WTC11 (cell line): Measurements from ENCODE around the gene CAPRIN2. TPM values are rescaled to one million over a fixed set of nuclear protein-coding genes. Genes with fewer than 3 reads are reported as not detected.
A peak's percentile ranks its signal among the peaks of the same experiment; 100 is the strongest.

Experiments
- ATAC-seq: fragments of 200-7000 bp; cut with Tn5 transposase; 2 replicates; pipeline ENCODE4 v1.10.0; 2021; ENCODE audit warnings: mild to moderate bottlenecking, moderate library complexity
- CTCF ChIA-PET: fragments of 300-600 bp; sonication (Branson Sonifier 250); formaldehyde crosslinking; loops from one replicate; lab custom pipeline; 2021; ENCODE audit warnings: antibody characterized with exemption; lab: Charles Lee
- POLR2A ChIA-PET: fragments of 350-600 bp; sonication (Branson Sonifier 250); formaldehyde crosslinking; loops from one replicate; lab custom pipeline; 2021; ENCODE audit warnings: antibody characterized with exemption; lab: Charles Lee
- DNase-seq: peaks from one replicate; pipeline ENCODE4 v3.0.0; 2021; ENCODE audit warnings: low spot score
- H3K27ac Mint-ChIP-seq: 2 replicates; pipeline ENCODE4 v1.8.0; 2021; ENCODE audit warnings: mixed read lengths
- H3K27me3 Mint-ChIP-seq: 2 replicates; pipeline ENCODE4 v1.8.0; 2021; ENCODE audit warnings: low read depth, mild to moderate bottlenecking, moderate library complexity, mixed read lengths
- H3K36me3 Mint-ChIP-seq: 2 replicates; pipeline ENCODE4 v1.8.0; 2021; ENCODE audit warnings: mixed read lengths
- H3K4me1 Mint-ChIP-seq: 2 replicates; pipeline ENCODE4 v1.8.0; 2022; ENCODE audit warnings: mixed read lengths
- H3K4me3 Mint-ChIP-seq: 2 replicates; pipeline ENCODE4 v1.8.0; 2021; ENCODE audit warnings: mild to moderate bottlenecking, moderate library complexity, mixed read lengths
- H3K9me3 Mint-ChIP-seq: 2 replicates; pipeline ENCODE4 v1.8.0; 2021; ENCODE audit warnings: mixed read lengths
- ATF1 ChIP-seq: sonication (generic); formaldehyde crosslinking; IDR thresholded peaks from 2 replicates; pipeline ENCODE4 v1.8.1; 2023; ENCODE audit warnings: mild to moderate bottlenecking, moderate library complexity, missing genetic modification reagents
- ATF6 ChIP-seq: sonication (generic); formaldehyde crosslinking; IDR thresholded peaks from 2 replicates; pipeline ENCODE4 v1.8.1; 2023; ENCODE audit warnings: mild to moderate bottlenecking, missing genetic modification reagents
- ELF4 ChIP-seq: sonication (generic); formaldehyde crosslinking; IDR thresholded peaks from 2 replicates; pipeline ENCODE4 v1.8.1; 2022; ENCODE audit warnings: low read depth, mild to moderate bottlenecking, moderate library complexity, missing genetic modification reagents
- FOXK1 ChIP-seq: sonication (generic); formaldehyde crosslinking; IDR thresholded peaks from 2 replicates; pipeline ENCODE4 v1.8.0; 2022; ENCODE audit warnings: mild to moderate bottlenecking, moderate library complexity, missing genetic modification reagents
- GABPB1 ChIP-seq: sonication (generic); formaldehyde crosslinking; IDR thresholded peaks from 2 replicates; pipeline ENCODE4 v1.8.1; 2023; ENCODE audit warnings: mild to moderate bottlenecking, missing genetic modification reagents
- IRF2 ChIP-seq: sonication (generic); formaldehyde crosslinking; IDR thresholded peaks from 2 replicates; pipeline ENCODE4 v1.8.0; 2022; ENCODE audit warnings: low read depth, missing genetic modification reagents, borderline replicate concordance
- MAX ChIP-seq: sonication (generic); formaldehyde crosslinking; IDR thresholded peaks from 2 replicates; pipeline ENCODE4 v1.8.0; 2022; ENCODE audit warnings: mild to moderate bottlenecking, missing genetic modification reagents
- NFATC4 ChIP-seq: fragments of 250-450 bp; sonication (Bioruptor Pico); IDR thresholded peaks from 2 replicates; pipeline ENCODE4 v1.9.0; 2021; ENCODE audit warnings: mild to moderate bottlenecking
- NFE2L1 ChIP-seq: sonication (generic); formaldehyde crosslinking; IDR thresholded peaks from 2 replicates; pipeline ENCODE4 v1.8.1; 2023; ENCODE audit warnings: missing genetic modification reagents
- NR3C1 ChIP-seq: sonication (generic); formaldehyde crosslinking; conservative IDR thresholded peaks from 2 replicates; pipeline ENCODE4 v1.8.1; 2023; ENCODE audit warnings: low read depth, mild to moderate bottlenecking, missing genetic modification reagents
- RELA ChIP-seq: sonication (generic); formaldehyde crosslinking; IDR thresholded peaks from 2 replicates; pipeline ENCODE4 v1.8.1; 2022; ENCODE audit warnings: missing genetic modification reagents, mild to moderate bottlenecking, borderline replicate concordance
- ZNF138 ChIP-seq: sonication (generic); formaldehyde crosslinking; conservative IDR thresholded peaks from 2 replicates; pipeline ENCODE4 v1.8.1; 2022; ENCODE audit warnings: mild to moderate bottlenecking, moderate library complexity, missing genetic modification reagents
- ZNF232 ChIP-seq: sonication (generic); formaldehyde crosslinking; IDR thresholded peaks from 2 replicates; pipeline ENCODE4 v1.8.0; 2022; ENCODE audit warnings: mild to moderate bottlenecking, missing genetic modification reagents
- total RNA-seq: library from RNA; stranded (reverse); gene quantifications from 3 replicates; pipeline ENCODE4 v1.2.3, GENCODE V29; 2021
- TF ChIP-seq, protein P1 (sequence below): sonication (generic); formaldehyde crosslinking; IDR thresholded peaks from 2 replicates; pipeline ENCODE4 v1.8.0; 2023; ENCODE audit warnings: missing genetic modification reagents
- TF ChIP-seq, protein P2 (sequence below): sonication (generic); formaldehyde crosslinking; IDR thresholded peaks from 2 replicates; pipeline ENCODE4 v1.8.1; 2023; ENCODE audit warnings: mild to moderate bottlenecking, missing genetic modification reagents, borderline replicate concordance
- TF ChIP-seq, protein P3 (sequence below): fragments of 250-450 bp; sonication (Bioruptor Pico); conservative IDR thresholded peaks from 2 replicates; pipeline ENCODE4 v1.9.0; 2021; ENCODE audit warnings: mild to moderate bottlenecking
- TF ChIP-seq, protein P4 (sequence below): sonication (generic); formaldehyde crosslinking; IDR thresholded peaks from 2 replicates; pipeline ENCODE4 v1.8.1; 2023; ENCODE audit warnings: mild to moderate bottlenecking, moderate library complexity, missing genetic modification reagents
- TF ChIP-seq, protein P5 (sequence below): sonication (generic); formaldehyde crosslinking; conservative IDR thresholded peaks from 2 replicates; pipeline ENCODE4 v1.8.1; 2022; ENCODE audit warnings: mild to moderate bottlenecking, missing genetic modification reagents

Gene CAPRIN2
- total RNA-seq, 1 experiment from 2014 or later = 62.7 TPM

- H3K27ac Mint-ChIP-seq = 0 out of 2 replicates have a peak overlapping the region, but pooled peaks have one; percentile 13
- H3K4me3 Mint-ChIP-seq = no peak overlapping the region
- H3K27me3 Mint-ChIP-seq = no peaks in the 10 kb centered on the region; the same call in 1 of the 2 replicates
- TF ChIP-seq GABPB1 (CRISPR knock-in tag) (no peak), FOXK1 (no peak), NFATC4 (CRISPR knock-in tag) (no peak), IRF2 (CRISPR knock-in tag) (no peak), ATF6 (CRISPR knock-in tag) (no peak), NR3C1 (CRISPR knock-in tag) (no peak), ATF1 (CRISPR knock-in tag) (no peak), ZNF232 (no peak), RELA (CRISPR knock-in tag) (no peak), ZNF138 (CRISPR knock-in tag) (no peak), MAX (CRISPR knock-in tag) (no peak), NFE2L1 (CRISPR knock-in tag) (no peak), ELF4 (CRISPR knock-in tag) (no peak)
- TF ChIP-seq, protein P1, sequence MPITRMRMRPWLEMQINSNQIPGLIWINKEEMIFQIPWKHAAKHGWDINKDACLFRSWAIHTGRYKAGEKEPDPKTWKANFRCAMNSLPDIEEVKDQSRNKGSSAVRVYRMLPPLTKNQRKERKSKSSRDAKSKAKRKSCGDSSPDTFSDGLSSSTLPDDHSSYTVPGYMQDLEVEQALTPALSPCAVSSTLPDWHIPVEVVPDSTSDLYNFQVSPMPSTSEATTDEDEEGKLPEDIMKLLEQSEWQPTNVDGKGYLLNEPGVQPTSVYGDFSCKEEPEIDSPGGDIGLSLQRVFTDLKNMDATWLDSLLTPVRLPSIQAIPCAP (CRISPR knock-in tag) = no peak
- TF ChIP-seq, protein P2, sequence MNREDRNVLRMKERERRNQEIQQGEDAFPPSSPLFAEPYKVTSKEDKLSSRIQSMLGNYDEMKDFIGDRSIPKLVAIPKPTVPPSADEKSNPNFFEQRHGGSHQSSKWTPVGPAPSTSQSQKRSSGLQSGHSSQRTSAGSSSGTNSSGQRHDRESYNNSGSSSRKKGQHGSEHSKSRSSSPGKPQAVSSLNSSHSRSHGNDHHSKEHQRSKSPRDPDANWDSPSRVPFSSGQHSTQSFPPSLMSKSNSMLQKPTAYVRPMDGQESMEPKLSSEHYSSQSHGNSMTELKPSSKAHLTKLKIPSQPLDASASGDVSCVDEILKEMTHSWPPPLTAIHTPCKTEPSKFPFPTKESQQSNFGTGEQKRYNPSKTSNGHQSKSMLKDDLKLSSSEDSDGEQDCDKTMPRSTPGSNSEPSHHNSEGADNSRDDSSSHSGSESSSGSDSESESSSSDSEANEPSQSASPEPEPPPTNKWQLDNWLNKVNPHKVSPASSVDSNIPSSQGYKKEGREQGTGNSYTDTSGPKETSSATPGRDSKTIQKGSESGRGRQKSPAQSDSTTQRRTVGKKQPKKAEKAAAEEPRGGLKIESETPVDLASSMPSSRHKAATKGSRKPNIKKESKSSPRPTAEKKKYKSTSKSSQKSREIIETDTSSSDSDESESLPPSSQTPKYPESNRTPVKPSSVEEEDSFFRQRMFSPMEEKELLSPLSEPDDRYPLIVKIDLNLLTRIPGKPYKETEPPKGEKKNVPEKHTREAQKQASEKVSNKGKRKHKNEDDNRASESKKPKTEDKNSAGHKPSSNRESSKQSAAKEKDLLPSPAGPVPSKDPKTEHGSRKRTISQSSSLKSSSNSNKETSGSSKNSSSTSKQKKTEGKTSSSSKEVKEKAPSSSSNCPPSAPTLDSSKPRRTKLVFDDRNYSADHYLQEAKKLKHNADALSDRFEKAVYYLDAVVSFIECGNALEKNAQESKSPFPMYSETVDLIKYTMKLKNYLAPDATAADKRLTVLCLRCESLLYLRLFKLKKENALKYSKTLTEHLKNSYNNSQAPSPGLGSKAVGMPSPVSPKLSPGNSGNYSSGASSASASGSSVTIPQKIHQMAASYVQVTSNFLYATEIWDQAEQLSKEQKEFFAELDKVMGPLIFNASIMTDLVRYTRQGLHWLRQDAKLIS = no peak
- TF ChIP-seq, protein P3, sequence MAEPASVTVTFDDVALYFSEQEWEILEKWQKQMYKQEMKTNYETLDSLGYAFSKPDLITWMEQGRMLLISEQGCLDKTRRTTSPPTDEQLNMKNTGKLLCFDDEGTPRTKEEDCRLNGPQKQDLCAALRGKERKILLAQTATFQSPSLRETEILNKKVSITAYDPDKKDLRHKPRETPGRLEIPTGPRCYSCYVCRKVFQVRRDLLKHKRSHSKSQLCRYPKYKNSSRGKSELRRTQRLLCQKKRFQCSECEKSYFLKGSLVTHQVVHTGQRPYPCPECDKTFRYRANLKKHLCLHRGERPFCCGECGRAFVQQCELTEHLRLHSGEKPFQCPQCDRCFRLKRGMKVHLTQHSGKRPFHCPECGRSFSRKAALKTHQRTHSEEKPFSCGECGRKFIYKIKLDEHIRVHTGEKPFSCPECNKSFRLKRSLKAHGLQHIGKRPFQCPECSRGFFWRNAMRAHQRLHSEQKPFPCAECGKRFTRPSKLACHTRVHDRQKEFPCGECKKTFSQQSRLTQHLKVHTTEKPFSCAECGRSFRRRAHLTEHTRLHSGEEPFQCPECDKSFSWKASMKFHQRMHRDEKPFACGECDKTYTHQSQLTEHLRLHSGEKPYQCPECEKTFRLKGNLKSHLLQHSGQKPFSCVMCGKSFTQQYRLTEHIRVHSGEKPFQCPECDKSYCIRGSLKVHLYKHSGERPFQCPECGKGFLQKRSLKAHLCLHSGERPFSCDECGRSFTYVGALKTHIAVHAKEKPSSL (CRISPR knock-in tag) = no peak
- TF ChIP-seq, protein P4, sequence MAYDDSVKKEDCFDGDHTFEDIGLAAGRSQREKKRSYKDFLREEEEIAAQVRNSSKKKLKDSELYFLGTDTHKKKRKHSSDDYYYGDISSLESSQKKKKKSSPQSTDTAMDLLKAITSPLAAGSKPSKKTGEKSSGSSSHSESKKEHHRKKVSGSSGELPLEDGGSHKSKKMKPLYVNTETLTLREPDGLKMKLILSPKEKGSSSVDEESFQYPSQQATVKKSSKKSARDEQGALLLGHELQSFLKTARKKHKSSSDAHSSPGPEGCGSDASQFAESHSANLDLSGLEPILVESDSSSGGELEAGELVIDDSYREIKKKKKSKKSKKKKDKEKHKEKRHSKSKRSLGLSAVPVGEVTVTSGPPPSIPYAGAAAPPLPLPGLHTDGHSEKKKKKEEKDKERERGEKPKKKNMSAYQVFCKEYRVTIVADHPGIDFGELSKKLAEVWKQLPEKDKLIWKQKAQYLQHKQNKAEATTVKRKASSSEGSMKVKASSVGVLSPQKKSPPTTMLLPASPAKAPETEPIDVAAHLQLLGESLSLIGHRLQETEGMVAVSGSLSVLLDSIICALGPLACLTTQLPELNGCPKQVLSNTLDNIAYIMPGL (CRISPR knock-in tag) = no peak
- TF ChIP-seq, protein P5, sequence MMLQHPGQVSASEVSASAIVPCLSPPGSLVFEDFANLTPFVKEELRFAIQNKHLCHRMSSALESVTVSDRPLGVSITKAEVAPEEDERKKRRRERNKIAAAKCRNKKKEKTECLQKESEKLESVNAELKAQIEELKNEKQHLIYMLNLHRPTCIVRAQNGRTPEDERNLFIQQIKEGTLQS (CRISPR knock-in tag) = no peak
- CTCF ChIA-PET = no interaction called here
- H3K4me1 Mint-ChIP-seq = peaks cover 8% of the 10 kb centered on the region
- peaks cover 9% of the 10 kb centered on the region; the same call in 1 of the 2 replicates for H3K9me3 Mint-ChIP-seq
- peaks cover 5% of the 10 kb centered on the region; the same call in 1 of the 2 replicates for H3K36me3 Mint-ChIP-seq
- POLR2A ChIA-PET = no interaction called here
- no peak for DNase-seq
- no peak for ATAC-seq
These were observed 9.5 kb upstream of the CAPRIN2 start for GRCh38 chr12:30764251-30764650.
